GM19023 (cell line): Measurements from ENCODE around the gene DLGAP4.

Experiments
- ATAC-seq: cut with Tn5 transposase; IDR thresholded peaks from one replicate; pipeline ENCODE4 v1.9.1; 2021; ENCODE audit warnings: mild to moderate bottlenecking, moderate library complexity; ENCODE audit not compliant: unreplicated experiment

The DLGAP4 gene

DNA sequence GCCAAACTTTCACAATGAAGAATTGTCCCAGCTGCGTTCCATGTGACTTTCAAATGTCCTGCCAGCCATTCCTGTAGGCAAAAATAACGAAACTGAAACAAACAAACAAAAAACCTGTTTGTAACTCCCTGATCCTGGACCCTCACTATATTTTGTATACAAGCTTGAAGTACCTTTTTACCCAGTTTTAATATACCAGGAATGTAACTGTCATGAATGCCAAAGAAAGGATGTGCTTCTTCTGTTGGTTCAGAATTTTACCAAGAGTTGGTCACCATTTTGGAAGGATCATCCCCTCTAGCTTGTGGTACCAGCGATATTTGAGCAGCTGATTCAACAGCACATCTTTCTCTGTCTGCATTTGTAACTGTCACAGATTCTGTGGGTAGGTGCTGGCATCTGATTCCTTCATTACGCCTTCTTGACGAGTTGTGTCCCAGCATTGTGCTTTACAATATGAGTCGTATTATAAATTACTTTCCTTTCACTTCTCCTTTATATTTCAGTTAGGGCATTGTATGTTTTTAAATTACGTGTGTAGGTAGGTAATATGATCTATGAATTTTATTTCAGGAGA, 93.9 kb downstream of the DLGAP4 start:
- ATAC-seq, result no peak

DNA sequence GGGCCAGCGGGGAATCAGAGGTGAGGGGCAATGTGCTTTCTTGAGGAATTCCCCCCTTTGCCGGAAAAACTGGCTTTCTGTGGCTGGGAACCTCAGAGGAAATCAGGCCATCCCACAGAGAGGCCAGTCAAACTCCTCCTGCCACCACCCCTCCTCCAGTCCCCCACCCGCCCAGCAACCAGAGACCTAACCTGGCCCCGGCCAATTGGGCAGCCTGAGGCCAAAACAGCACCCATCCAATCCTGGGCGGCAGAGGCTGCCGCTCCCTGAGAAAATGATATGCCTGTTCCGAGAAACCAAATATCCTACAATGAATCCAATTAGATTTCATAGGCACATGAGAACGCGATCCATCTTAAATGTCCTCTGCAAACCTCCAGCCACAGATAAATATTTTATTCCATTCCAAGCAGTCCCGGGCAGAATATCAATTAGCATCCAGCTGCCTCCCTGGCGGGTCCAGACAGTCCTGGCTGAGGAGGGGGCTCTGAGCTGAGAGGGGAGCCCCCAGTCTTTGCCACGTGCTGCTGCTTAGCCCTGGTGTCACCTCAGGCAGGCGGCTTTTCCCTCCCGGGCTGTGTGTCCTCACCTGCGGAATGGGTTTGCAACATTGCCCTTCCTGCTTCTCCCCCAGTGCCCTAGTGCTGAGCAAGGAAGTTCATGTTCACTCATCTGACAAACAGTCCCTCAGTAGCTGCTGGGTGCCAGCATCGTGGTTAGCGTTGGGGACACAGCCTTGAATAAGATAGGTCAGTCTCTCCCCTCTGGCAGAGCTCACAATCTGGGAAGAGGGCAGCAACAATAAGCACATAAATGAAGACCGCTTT, 95.0 kb downstream of the DLGAP4 start:
- no peak for ATAC-seq

DNA sequence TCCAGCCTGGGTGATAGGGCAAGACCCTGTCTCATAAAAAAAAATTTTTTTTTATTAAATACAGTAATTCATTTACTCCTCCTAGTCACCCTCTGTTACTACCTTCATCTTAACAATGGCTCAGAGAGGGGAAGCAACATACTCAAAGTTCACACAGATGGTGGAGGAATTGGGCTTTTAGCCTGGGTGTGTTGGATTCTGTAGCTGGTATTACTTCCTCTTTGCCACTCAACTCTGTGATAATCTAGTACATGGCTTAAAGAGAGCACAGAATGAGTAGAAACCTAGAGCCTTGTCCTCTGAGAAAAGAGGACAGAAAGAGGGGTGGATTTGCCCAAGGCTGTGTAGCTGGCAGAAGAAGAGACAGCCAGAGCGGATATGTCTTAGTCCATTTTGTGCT, 96.6 kb downstream of the DLGAP4 start:
- no peak for ATAC-seq

DNA sequence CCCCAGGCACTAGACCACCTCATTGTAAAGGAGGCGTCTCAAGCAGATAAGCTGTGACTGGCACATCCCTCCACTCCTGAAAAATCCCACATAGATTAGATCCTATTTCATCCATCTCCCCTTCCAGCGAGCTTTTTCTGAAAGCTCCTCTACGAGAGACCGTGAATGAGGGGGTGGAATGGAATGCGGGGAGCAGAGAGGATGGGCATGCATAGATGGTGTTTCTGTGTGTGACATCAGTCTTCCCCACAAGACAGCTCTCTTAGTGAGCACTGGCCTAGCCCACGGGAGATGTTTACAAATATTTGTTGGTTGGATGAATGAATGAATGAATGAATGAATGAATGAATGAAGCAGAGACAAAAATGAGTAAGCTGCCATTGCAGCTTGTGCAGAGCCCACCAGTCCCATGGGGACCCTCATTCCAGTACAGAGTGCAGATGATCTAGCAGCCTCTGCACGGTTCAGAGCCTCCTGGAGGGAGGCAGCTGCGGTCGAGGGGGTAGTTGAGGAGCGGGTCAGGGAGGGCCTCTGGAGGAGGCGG, 98.4 kb downstream of the DLGAP4 start:
- ATAC-seq, result no peak

DNA sequence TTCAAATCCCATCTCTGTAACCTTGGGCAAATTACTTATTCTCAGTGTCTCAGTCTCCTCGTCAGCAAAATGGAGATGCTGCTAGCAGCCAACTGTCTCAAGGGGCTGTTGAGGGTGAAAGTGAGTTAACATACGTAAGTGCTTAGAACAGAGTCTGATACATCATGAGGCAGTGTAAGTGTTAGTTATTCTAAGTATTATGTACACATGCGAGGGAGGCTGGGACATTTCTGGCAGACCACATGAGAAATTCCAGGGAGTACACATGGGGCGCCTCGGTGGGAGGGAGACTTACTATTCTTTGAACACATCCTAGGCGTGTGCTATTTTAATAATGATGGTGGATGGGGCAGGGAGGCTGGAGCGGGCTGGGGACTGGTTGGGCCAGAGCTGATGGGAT, 99.1 kb downstream of the DLGAP4 start:
- ATAC-seq, result no peak

DNA sequence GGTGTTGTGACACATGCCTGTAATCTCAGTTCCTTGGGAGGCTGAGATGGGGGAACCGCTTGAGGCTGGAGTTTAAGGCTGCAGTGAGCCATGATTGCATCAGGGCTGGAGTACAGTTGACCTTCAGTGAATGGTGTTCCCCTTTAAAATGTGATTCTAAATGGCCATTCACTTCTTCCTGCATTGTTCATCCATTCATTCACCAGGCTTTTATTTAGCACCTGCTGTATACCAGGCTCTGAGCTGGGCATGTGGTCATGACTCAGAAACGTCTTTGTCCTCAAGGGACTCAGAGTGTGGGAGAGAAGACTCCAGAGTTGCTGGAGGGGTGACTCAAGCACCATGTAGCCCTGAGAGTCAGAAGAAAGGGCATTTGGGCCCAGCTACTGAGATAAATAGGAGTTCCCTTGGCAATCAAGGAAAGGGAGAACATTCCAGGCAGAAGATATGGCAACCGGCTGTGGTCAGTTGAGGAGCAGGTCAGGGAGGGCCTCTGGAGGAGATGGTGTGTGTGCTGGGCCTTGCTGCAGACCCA, 101.1 kb downstream of the DLGAP4 start:
- ATAC-seq, result no peak

DNA sequence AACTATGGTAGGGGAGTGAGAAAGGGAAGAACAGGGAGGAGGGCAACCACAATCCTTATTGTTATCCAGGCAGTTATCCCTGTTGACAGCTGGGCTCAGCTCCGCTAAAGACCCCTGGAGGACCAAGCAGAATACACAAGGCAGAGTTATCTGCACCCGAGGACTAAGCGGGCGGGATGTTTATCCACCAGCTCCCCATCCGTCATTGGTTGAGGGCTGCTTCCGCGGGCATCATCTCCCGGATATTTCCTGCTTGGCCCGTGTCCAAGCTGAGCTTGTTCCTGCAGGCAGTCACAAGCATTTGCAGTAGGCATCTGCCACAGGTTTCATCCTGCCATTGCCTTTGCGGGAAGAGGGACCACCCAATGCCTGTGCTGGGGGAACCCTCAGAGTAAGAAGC, 102.1 kb downstream of the DLGAP4 start:
- no peak for ATAC-seq

DNA sequence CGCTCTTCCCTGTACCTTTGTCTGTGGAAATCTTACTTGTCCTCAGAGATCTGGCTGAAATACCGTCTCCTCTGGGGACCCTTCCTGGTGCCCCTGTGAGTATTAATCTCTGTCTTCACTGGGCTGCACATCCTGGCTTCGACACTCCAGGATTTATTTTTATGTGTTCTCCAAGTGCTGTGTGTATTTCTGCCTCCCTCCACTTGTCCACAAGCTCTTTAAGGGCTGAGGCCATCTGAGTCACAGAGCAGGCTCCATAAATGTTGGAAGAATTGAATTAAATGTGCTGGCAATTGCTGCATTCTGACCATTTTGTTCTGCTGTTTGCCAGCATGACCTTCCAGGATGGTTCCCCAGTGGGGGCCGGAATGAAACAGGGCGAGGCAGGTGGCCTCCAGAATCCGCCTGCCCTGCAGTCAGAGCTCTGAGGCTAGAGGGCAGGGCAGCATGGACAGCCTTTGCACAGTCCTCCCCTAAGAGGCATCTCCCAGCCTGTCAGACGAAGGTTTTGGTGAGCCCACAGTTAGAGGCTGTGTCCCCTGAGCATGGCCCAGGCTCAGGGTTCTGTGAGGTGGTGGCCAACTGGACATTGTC, 105.8 kb downstream of the DLGAP4 start:
- no peak for ATAC-seq

DNA sequence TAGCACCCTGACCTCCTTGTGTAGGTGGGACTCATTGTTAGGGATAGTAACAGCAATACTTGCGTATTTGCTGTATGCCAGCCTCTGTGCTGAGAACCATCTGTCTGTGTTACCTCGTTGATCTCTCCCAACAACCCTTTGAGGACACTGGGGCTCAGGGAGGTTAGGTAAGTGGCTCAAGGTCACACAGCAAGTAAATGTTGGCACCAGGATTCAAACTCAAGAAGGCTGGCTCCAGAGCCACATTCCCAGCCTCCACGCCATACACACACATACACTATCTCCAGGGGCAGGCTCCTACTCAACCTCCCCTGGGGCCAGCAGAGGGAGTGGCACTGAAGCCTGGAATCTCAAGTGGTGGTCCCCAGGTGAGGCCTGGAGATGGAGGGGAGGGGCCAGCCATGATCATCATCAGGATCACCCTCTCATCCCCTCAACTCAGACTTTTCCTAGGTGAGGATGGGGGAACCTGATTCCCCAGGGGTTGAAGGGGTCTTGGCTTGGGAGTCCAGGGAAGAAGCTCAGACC, 109.4 kb downstream of the DLGAP4 start:
- ATAC-seq, result no peak

DNA sequence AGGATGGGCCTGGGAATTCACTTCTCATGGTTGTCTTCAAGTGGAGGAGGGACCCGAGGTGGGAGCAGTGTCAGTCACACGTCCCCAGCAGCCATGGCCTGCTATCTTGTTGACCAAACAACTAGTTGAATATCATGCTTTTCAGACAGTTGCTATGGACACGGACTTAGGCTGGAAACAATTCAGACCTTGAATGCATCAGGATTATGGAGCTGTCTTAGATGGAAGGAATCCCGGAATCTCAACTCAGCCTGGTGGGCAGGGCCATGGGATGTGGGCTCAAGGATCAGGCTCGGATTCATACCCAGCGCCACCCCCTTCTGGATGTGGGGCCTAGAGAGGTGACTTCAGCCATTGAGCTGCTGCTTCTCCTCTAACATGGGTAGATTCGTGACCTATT, 112.6 kb downstream of the DLGAP4 start:
- no peak for ATAC-seq

DNA sequence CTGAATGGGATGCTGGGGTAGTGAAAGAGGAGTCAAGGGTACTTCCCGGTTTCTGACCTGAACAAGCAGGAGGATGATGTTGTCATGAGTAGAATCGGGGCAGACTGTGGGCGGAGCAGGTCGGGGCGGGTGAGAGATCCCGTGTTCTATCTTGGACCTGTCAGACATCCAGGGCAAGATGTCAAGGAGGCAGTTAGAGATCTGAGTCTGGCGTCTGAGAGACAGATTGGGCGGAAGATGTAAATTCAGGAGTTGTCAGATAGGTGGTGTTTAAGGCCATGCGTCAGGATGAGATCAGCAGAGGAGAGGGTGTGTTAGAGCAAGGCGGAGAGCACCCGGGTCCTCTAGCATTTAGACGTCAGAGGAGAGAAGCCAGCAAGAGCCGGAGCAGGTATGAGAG, 115.5 kb downstream of the DLGAP4 start:
- ATAC-seq, result no peak

DNA sequence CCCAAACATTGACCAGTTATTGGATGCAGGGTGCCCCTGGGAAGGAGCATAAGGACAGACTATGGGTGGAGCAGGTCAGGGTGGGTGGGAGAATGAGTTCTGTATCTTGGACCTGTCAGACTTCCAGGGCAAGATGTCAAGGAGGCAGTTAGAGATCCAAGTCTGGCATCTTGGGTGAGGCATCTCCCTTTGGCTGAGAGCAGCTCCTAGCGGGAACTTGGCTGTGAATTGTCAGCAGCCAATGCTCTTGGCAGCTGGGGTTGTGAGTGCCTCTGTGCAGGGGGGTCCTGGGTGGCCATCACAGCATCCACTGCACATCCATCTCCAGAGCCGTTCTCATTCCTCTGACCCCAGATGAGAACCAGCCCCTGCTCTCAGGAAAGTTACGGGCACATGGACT, 118.2 kb downstream of the DLGAP4 start:
- no peak for ATAC-seq

DNA sequence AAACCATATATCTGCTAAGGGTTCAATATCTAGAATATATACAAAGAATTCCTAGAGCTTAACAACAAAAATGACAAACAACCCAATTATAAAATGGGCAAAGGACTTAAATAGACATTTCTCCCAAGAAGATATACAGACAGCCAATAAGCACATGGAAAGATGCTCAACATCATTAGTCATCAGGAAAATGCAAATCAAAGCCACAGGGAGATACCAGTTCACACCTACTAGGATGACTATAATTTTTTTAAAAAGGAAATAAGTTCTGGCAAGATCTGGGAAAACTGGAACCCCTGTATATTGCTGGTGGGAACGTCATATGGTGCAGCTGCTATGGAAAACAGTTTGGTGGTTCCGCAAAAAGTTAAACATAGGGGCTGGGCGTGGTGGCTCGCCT, 119.0 kb downstream of the DLGAP4 start:
- ATAC-seq, result no peak

DNA sequence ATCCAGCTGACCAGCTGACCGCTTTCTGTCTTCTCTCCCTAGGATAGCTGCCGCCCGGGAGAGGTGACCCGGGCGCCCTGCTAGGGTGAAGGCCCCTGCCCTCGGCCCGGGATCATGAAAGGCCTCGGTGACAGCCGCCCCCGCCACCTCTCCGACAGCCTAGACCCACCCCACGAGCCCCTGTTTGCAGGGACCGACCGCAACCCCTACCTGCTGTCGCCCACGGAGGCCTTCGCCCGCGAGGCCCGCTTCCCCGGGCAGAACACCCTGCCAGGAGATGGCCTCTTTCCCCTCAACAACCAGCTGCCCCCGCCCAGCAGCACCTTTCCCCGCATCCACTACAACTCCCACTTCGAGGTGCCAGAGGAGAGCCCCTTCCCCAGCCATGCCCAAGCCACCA, 125.5 kb downstream of the DLGAP4 start:
- ATAC-seq, result no peak

DNA sequence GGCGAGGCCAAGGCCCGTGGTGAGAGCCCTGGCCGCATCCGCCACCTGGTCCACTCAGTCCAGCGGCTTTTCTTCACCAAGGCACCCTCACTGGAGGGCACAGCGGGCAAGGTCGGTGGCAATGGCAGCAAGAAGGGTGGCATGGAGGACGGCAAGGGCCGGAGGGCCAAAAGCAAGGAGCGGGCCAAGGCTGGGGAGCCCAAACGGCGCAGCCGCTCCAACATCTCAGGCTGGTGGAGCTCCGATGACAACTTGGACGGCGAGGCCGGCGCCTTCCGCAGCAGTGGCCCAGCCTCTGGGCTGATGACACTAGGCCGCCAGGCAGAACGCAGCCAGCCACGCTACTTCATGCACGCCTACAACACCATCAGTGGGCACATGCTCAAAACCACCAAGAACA, 126.0 kb downstream of the DLGAP4 start:
- ATAC-seq, result no peak

DNA sequence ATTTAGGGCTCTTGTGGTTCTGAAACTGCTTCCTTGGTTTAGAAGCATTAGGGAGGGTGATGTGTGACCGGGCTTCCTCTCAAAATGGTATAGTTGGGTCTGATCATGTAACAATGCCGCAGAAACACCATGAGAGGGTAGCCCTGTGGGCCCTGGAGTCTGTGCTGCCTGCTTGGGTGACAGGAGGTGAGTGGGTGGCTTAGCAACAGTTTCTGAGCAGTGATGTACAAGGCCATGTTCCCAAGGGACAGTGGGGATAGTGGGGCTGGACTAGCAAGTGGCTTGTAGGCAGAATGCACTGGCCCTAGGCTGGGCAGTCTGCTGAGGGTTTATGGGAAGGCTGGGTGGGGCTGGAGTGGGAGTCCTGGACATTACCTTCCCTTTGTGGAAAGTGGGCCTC, 128.2 kb downstream of the DLGAP4 start:
- no peak for ATAC-seq

DNA sequence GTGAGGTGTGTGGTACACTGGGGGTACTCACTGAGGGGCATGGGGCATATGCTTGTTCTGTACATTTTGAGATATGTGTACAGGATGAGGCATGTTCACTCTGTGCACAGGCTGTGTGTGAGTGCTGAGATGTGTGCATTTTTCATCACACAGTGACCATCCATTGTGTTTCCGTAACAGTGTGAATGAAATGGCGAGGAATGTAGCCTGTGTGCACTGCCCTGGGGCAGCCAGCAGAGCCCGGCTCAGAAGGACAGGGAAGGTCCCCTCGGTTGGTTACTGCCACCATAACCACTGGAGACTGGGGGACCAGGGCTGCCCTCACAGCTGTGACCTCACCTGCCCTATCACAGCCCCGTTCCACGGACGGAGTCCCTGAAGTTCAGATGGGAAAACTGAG, 129.0 kb downstream of the DLGAP4 start:
- ATAC-seq, result no peak

DNA sequence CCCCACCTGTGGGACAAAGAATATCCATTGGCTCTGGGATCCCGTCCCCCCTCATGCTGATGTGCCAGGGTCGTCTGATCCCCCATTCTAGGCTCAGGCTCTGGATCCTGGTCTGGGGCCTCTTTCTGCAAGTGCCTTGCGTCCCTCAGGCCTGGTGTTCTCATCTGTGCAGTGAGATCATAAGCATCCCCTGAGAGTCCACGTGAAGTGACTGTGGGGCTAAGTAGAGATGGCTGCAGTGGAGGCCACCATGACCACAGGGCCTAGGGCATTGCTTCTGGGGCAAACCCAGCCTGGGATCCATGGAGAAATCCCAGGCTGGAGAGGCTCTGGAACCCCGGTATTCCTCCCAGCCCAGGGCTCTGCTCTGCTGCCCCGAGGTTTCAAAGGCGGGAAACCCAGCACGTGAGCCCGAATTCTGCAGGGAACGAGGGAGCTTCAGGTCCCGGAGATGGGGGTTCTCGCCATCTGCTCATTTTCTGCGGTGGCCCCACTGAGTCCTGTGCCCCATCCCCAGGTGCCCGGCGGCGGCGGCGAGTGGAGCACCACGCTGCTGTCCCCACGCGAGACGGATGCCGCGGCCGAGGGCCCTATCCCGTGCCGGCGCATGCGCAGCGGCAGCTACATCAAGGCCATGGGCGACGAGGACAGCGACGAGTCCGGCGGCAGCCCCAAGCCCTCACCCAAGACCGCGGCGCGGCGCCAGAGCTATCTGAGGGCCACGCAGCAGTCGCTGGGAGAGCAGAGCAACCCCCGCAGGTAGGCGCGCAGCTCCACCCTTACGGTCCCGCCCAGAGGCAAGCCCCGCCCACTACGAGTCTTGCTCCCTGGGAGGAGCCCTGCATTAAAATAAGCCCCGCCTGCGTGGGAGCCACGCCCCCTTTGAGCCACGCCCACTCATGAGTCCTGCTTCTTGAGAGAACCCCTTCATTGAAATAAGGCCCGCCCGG, 129.7 kb downstream of the DLGAP4 start:
- no peak for ATAC-seq

DNA sequence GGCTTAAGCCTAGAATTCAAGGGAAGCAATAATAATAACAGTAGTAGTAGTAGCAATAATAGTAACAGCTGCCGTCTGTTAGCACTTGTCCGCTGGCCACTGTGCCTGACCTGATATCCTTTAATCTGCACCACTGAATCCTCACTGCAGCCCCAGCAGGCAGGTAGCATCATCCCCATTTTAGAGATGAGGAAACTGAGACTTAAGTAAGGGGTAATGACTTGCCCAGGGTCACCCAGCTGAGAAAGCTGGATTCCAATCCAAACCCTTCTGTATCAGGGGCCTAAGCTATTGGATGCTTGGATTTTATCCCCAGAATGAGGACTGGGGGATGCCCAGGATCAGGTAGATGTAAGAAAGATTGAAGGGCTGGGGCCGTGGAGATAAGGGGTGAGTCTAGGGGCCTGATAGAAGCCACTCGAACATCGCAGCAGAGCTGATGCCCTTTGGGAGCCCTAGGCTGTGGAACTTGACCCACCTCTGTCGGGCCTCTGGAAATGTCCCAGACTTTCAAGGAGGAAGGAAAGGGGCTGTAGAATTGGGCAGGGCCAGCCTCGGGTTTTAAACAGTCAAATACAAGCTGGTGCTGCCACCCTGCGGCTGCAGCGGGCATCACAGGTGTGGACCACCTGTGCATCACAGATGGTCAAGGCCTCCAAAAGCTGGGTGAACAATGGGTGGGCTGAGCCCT, 133.0 kb downstream of the DLGAP4 start:
- no peak for ATAC-seq

DNA sequence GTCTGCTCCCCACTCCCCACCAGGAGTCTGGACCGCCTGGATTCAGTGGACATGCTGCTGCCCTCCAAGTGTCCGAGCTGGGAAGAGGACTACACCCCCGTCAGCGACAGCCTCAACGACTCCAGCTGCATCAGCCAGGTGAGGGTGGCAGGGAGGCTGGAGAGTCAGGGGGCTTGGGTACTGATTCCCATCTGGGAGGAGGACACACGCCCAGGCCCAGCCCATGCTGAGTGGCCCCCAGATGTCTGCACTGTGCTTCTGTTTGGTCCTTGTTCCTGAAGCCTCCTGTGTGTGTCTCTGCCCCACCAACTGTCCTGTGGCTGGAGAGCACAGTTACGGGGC, 133.6 kb downstream of the DLGAP4 start:
- no peak for ATAC-seq
